Right ventricle myocardium inferior (tissue), 1 donor: ENCODE data around the gene CLEC16A. TPM values are rescaled to one million over a fixed set of nuclear protein-coding genes. Genes with fewer than 3 reads are reported as not detected.

ENCODE experiments used
- ATAC-seq: fragments of 200-7000 bp; cut with Tn5 transposase; one replicate; pipeline ENCODE4 v1.9.1; 2020; ENCODE audit warnings: mild to moderate bottlenecking, moderate library complexity
- DNase-seq: peaks from one replicate; pipeline ENCODE4 v3.0.0; 2021; ENCODE audit errors: missing footprints
- intact Hi-C: fragments of 100-400 bp; cut with DNase I; formaldehyde crosslinking; loops from one replicate; pipeline ENCODE4 v1.11.0; 2022
- total RNA-seq: library from RNA; stranded (reverse); fragmentation: NEBNext Ultra II Directional; extraction: Animal tissue kit (Norgen Biotek cat#: 25700); gene quantifications from one replicate; pipeline ENCODE4 v1.2.1, GENCODE V29; 2021
- donor health status: DM: no; HTN: yes; CAD: no; lungs with severe emphysema.

The CLEC16A gene
- total RNA-seq, 1 donor from 2014 or later: 23.0 TPM

DNA sequence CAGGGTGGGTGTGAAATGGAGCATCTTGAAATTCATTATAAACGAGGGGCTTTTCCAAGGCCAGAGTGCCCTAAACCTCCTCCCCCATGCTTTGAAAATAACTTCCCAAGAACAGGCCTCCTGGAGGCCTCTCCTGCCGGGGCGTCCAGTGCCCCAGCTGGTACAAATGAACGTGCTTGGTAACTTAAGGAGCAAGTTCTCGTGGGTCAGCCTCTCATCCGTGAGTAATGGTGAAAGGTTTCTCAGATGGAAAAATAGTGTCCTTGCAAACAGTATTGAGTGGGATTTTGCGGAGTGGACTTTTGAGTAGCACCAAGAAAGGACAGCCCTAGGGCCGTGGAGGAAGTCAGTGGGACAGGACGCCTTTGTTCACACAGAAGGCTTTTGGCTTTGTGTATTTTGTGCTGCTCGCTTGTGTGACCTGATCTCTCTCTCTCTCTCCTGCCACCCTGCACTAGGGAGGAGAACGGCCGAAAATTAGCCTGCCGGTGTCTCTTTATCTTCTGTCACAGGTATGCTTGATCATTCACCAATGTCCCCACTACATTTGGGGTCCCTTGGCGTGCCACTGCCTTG is 34.6 kb downstream of the CLEC16A start:
- no peak for ATAC-seq
- DNase-seq: no peak
- intact Hi-C loops: no loop called here

DNA sequence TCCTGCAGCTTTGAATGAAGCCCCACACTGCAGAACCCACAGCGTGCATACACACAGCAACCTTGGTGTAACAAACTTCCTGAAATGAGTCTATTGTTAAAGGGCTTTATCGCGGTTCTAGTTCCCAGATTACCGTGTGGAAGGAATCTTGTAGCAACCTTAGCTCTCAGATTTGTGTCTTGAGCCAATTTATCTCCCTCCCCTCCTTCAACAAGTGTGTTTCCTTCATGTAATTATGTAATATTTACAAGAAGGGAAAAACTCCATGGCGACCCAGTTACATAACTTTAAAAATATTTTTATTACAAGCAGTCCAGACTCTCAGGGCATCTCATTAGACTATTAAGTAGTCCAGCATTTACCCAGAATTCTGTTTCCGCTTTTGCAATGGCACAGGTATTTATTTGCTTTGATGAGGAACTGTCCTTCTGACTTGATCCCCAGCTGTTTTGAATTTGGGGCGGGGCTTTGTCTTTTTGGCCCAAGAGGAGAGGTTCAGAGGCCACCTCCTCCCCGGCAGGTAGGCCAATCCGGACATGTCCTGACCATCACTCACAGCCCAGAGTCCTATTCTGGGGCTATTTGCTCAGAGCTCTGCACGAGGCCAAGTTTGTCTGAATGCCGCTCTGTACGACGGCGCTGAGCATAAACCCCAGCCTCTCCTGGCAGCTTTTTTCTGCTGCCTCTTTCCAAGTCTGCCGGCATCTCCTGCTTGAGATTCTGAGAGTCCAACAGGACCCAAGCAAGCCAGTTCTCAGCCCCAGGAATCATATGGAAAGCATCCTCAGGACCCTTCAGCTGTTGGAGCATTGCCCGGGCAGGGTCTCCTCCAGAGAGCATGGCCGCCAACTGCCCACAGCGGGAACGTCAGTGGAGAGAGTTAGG is 35.6 kb downstream of the CLEC16A start:
- DNase-seq: peak; percentile 57
- peak; percentile 78 for ATAC-seq
- intact Hi-C loops: loop anchor here (5.0 kb wide), 1 partner anchor 67 kb away; no protein-coding TSS in a partner anchor

DNA sequence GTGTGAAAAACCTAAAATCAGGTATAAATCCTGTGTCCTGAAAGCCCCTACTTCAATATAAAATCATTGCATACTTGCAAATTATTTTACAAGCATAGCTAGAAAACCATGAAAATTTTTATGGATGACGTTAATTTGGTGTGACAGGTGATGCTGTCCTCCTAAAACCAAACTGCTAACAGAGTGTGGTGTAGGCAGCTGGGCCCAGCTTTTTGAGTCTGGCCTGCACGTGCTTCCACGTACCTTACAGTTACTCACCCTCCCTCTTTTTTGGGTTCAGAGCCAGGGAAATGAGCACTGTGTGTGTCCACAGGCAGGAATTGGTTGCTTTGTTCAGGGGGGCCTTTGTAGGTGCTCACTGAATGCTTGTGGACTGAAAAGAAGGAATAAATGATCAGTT is 36.4 kb downstream of the CLEC16A start:
- DNase-seq (no peak), ATAC-seq (no peak)
- intact Hi-C loops: loop anchor here (5.0 kb wide), 1 partner anchor 66 kb away; no protein-coding TSS in a partner anchor

DNA sequence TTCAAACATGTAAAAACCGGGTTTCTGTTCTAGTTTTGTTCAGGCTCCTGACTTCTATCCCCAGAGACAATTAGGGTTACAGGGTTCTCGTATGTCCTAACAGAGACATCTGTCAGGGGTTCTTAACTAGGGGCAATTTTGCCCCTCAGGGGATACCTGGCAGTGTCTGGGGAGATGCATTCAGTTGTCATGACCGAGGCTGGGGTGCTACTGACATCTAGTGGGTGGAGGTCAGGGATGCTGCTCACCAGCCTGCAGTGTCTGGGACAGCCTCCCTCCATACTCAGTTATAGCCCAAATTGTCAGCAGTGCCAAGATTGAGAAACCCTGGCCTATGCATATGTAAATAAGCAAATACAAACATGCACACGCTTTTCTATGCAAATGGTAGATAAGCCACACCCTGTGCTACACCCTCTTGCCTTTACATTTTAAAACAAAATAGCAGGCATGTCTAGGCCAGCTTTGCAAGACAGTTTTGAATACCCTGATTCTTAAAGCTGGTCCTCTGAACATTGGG is 37.4 kb downstream of the CLEC16A start:
- intact Hi-C loops: loop anchor here (5.0 kb wide), 1 partner anchor 66 kb away; no protein-coding TSS in a partner anchor
- DNase-seq (no peak), ATAC-seq (no peak)

GRCh38 chr16:10982465-10983150 is 38.2 kb downstream of the CLEC16A start:
- intact Hi-C loops: loop anchor here (5.0 kb wide), 1 partner anchor 65 kb away; no protein-coding TSS in a partner anchor

GRCh38 chr16:10983159-10983558 is 38.8 kb downstream of the CLEC16A start:
- DNase-seq (no peak), ATAC-seq (no peak)
- intact Hi-C loops: loop anchor here (5.0 kb wide), 1 partner anchor 64 kb away; no protein-coding TSS in a partner anchor

More at GRCh38 chr16:10982465-10983150, 38.2 kb downstream of the CLEC16A start:
- peak; percentile 80 for ATAC-seq
- no peak for DNase-seq

DNA sequence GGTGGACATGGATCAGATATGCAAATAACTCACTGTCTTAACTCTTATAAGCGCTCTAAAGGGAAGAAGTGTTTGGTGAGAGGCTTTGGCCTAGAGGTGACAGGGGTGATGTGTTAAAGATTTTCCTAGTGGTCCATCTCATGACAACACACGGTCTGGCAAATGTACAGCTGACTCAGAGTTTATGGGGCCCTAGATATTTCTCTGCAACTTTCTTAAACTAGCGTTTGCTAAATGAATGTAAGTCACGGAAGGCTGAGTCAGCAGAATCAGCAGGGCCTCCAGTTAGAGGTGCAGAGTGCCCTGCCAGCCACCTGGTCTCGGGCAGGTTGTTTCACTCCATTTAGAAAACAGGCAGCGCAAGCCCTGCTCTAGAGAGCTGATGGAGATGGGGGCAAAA is 40.1 kb downstream of the CLEC16A start:
- DNase-seq (no peak), ATAC-seq (no peak)
- intact Hi-C loops: loop anchor here (5.0 kb wide), 1 partner anchor 63 kb away; no protein-coding TSS in a partner anchor

DNA sequence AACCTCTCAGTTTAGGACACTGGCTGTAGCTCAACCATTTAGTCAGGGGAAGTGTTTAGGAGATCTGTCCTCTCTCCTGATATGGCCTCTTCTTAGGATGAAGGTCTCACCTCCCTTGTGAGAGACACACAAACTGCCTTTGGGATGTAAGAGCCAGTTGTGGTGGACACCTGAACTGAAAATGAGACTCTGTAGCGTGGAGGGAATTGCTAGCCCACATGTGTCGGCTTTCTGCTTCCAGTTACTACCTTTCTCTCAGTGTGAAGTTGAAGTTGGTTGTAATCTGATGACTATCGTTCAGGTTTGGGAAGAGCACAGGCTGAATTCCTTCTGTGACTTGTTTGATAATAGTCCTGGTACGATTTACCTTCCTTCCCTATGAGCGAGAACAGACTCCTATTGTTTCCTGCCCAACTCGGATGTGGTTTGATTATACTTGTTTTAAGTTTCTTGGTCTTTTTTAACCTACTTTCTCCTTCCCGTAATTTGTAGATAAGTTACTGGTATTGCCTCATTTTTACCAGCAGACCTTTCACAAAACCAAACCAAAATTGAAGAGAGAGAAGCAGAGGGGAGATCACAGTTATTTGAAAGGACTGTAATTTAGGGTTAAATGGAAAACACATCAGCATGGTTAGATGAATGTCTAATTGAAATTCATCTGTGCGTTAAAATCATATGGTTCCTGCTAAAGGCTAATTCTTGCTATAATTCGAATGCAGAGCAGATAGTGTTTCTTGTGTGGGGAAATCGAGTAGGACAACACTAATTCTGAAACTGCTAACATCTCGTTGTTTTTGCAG is 43.2 kb downstream of the CLEC16A start:
- DNase-seq (no peak), ATAC-seq (no peak)
- intact Hi-C loops: no loop called here

- intact Hi-C loops: no loop called here
- DNase-seq (no peak), ATAC-seq (no peak)
Measured at GRCh38 chr16:10988164-10988803, 43.9 kb downstream of the CLEC16A start.

GRCh38 chr16:10988879-10989278 is 44.5 kb downstream of the CLEC16A start:
- no peak for DNase-seq
- intact Hi-C loops: no loop called here
- no peak for ATAC-seq

DNA sequence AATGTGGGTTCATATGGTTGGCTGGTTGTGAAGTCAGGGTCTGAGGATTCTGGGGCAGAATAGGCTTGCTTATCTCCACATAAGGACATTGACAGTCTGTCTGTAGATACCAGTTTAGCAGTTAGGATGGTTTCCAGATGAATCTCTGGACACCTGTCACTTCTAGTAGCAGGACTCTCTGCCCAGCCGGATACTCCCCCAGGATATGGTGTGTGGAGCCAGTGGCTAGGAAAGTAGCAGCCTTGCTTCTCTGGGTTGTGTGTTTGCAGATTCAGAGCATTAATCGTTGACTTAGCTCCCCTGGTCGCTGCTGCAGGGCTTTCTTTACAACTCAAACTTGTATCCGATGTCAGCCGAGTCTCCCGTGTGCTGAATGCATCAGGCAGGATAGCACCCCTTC is 45.2 kb downstream of the CLEC16A start:
- intact Hi-C loops: no loop called here
- no peak for DNase-seq
- no peak for ATAC-seq

GRCh38 chr16:10990378-10990777 is 46.0 kb downstream of the CLEC16A start:
- DNase-seq (no peak), ATAC-seq (no peak)
- intact Hi-C loops: no loop called here

GRCh38 chr16:10992112-10992511 is 47.7 kb downstream of the CLEC16A start:
- intact Hi-C loops: no loop called here
- ATAC-seq (no peak), DNase-seq (no peak)

GRCh38 chr16:10992797-10993196 is 48.4 kb downstream of the CLEC16A start:
- ATAC-seq: no peak
- DNase-seq: no peak
- intact Hi-C loops: no loop called here

DNA sequence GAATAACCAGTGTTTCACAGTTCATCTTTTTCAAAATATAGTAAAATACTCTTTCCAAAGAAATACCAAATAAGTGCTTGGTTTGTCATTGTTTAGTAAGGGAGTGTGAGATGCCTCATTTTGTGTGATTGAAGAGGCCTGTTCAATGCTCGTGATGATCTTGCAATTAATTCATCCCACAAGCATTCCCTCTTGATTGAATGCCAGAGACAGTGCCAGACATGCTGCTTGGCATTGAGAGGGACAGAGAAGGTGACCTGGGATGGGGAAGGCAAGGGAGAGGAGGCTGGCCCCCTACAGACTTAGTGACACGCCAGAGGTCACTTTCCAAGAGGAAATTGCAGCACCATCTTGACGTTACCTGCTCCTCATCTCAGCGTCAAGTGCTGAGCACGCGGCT is 49.3 kb downstream of the CLEC16A start:
- intact Hi-C loops: no loop called here
- ATAC-seq: no peak

GRCh38 chr16:10994571-10994970 is 50.2 kb downstream of the CLEC16A start:
- ATAC-seq (no peak), DNase-seq (no peak)

More for the DNA sequence above, 49.3 kb downstream of the CLEC16A start:
- DNase-seq: no peak

GRCh38 chr16:10995565-10995964 is 51.2 kb downstream of the CLEC16A start:
- DNase-seq (no peak), ATAC-seq (no peak)
- intact Hi-C loops: no loop called here

More at GRCh38 chr16:10994571-10994970, 50.2 kb downstream of the CLEC16A start:
- intact Hi-C loops: no loop called here

- ATAC-seq (no peak), DNase-seq (no peak)
- intact Hi-C loops: no loop called here
Measured at GRCh38 chr16:10997485-10997884, 53.1 kb downstream of the CLEC16A start.
